Spleen (tissue), 7 donors: ENCODE results near the gene QRFP.

Experiments
- POLR2A ChIP-seq, 3 donors: fragments of 450-650 bp; IDR thresholded peaks; one replicate each; pipeline ENCODE4 v1.5.1; 2017; ENCODE audit warnings: antibody characterized with exemption in 3 of 3, mild to moderate bottlenecking in 1 of 3
- POLR2AphosphoS5 ChIP-seq, 3 donors: sonication (generic); formaldehyde crosslinking; IDR thresholded peaks; one replicate each; pipeline ENCODE4 v1.5.1; 2017; ENCODE audit warnings: antibody characterized with exemption in 3 of 3
- TF ChIP-seq, protein P1 (sequence below), 11 experiments: fragments of 200-600 bp in 7 of 11; fragments of 450-650 bp in 4 of 11; sonication (generic) in 4 of 11; IDR thresholded peaks in 8 of 11; conservative IDR thresholded peaks in 3 of 11; 1 replicate in 7 of 11; 2 replicates in 4 of 11; pipeline versions ENCODE4 v1.4.0 to v1.8.0; 2016 to 2021; ENCODE audit warnings: antibody characterized with exemption in 11 of 11, inconsistent platforms in 4 of 11, mild to moderate bottlenecking in 1 of 11
- donor health status: DM: no; HTN: no; CAD: no; lungs with moderate emphysema.
- donor health status: DM: no; HTN: no; CAD: no.
- donor health status: DM: no; HTN: no; CAD: no.

DNA sequence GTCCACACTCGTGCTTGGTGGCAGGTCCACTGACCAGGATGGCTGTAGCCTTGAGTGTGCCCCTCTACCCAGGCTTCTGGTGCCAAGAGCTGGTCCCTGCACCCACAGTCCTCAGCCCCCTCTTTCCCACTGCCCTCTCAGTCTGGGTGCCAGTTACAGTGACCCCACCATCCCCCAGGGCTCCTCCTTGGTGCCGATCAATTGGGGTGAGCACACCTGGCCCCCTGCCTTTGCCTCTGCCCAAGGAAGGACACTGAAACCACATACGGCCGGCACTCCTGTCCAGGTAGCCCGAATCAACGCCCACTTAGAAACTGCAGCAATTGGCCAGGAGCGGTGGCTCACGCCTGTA lies 18.5 kb upstream of the QRFP start:
- TF ChIP-seq POLR2A (IDR thresholded peaks at IDR 0.05), result no peak
- TF ChIP-seq, protein P1, sequence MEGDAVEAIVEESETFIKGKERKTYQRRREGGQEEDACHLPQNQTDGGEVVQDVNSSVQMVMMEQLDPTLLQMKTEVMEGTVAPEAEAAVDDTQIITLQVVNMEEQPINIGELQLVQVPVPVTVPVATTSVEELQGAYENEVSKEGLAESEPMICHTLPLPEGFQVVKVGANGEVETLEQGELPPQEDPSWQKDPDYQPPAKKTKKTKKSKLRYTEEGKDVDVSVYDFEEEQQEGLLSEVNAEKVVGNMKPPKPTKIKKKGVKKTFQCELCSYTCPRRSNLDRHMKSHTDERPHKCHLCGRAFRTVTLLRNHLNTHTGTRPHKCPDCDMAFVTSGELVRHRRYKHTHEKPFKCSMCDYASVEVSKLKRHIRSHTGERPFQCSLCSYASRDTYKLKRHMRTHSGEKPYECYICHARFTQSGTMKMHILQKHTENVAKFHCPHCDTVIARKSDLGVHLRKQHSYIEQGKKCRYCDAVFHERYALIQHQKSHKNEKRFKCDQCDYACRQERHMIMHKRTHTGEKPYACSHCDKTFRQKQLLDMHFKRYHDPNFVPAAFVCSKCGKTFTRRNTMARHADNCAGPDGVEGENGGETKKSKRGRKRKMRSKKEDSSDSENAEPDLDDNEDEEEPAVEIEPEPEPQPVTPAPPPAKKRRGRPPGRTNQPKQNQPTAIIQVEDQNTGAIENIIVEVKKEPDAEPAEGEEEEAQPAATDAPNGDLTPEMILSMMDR (IDR thresholded peaks at IDR 0.05 in 8 of 11, conservative IDR thresholded peaks at IDR 0.05 in 3 of 11), result no peak
- no peak for TF ChIP-seq POLR2AphosphoS5 (IDR thresholded peaks at IDR 0.05)
